Activated CD8-positive, alpha-beta T cell treated with anti-CD3 and anti-CD28 coated beads for 36 hours (primary cell): Measurements from ENCODE around the gene KITLG. TPM values are rescaled to one million over a fixed set of nuclear protein-coding genes. Genes with fewer than 3 reads are reported as not detected.

Source experiments
- ATAC-seq: fragments of 200-7000 bp; cut with Tn5 transposase; one replicate; pipeline ENCODE4 v1.10.0; 2021; ENCODE audit warnings: mild to moderate bottlenecking, moderate library complexity
- CTCF ChIA-PET: fragments of 350-600 bp; sonication (Branson Sonifier 250); formaldehyde crosslinking; loops from one replicate; lab custom pipeline; 2021; ENCODE audit warnings: antibody characterized with exemption; lab: Charles Lee
- POLR2A ChIA-PET: fragments of 350-600 bp; sonication (Branson Sonifier 250); formaldehyde crosslinking; loops from one replicate; lab custom pipeline; 2021; ENCODE audit warnings: antibody characterized with exemption; lab: Charles Lee
- DNase-seq: peaks from one replicate; pipeline ENCODE4 v3.0.0-alpha.2; 2020
- H3K27ac Mint-ChIP-seq: one replicate; pipeline ENCODE4 v1.8.0; 2021; ENCODE audit warnings: mild to moderate bottlenecking, mixed read lengths
- H3K27me3 Mint-ChIP-seq: one replicate; pipeline ENCODE4 v1.8.0; 2021; ENCODE audit warnings: mixed read lengths
- H3K36me3 Mint-ChIP-seq: one replicate; pipeline ENCODE4 v1.8.0; 2021; ENCODE audit warnings: low read depth, mixed read lengths
- H3K4me1 Mint-ChIP-seq: one replicate; pipeline ENCODE4 v1.8.0; 2021; ENCODE audit warnings: low read depth, mixed read lengths
- H3K4me3 Mint-ChIP-seq: one replicate; pipeline ENCODE4 v1.8.0; 2021; ENCODE audit warnings: mild to moderate bottlenecking, moderate library complexity, mixed read lengths
- H3K9me3 Mint-ChIP-seq: one replicate; pipeline ENCODE4 v1.8.0; 2021; ENCODE audit warnings: mixed read lengths
- CTCF ChIP-seq: fragments of 200-600 bp; IDR thresholded peaks from one replicate; pipeline ENCODE4 v1.8.0; 2022; ENCODE audit warnings: antibody characterized with exemption, mild to moderate bottlenecking
- intact Hi-C: fragments of 100-400 bp; cut with micrococcal nuclease; formaldehyde crosslinking; loops from one replicate; pipeline ENCODE4 v1.10.0; 2022
- total RNA-seq, 2 experiments: library from RNA; stranded (reverse); gene quantifications; one replicate each; pipeline ENCODE4 v1.2.3, GENCODE V29; 2021

The KITLG gene
- total RNA-seq, 2 experiments from 2014 or later, result not detected

GRCh38 chr12:88458327-88458726 is 121.9 kb downstream of the KITLG start:
- H3K4me3 Mint-ChIP-seq, result no peak overlapping the region
- intact Hi-C loops, result no loop called here
- DNase-seq (no peak), ATAC-seq (no peak)
- TF ChIP-seq CTCF, result no peak
- ChIA-PET CTCF (no interaction called here), POLR2A (no interaction called here)
- H3K4me1 Mint-ChIP-seq, result no peaks in the 10 kb centered on the region
- no peaks in the 10 kb centered on the region for H3K9me3 Mint-ChIP-seq
- no peak overlapping the region for H3K27ac Mint-ChIP-seq
- H3K27me3 Mint-ChIP-seq, result no peaks in the 10 kb centered on the region
- no peaks in the 10 kb centered on the region for H3K36me3 Mint-ChIP-seq

- CTCF ChIA-PET, result no interaction called here
- H3K36me3 Mint-ChIP-seq, result no peaks in the 10 kb centered on the region
- no peaks in the 10 kb centered on the region for H3K9me3 Mint-ChIP-seq
- no peaks in the 10 kb centered on the region for H3K27me3 Mint-ChIP-seq
- intact Hi-C loops, result no loop called here
- H3K4me1 Mint-ChIP-seq, result no peaks in the 10 kb centered on the region
- no peak overlapping the region for H3K27ac Mint-ChIP-seq
- no peak for TF ChIP-seq CTCF
- no peak overlapping the region for H3K4me3 Mint-ChIP-seq
- ATAC-seq, result no peak
- no peak for DNase-seq
- POLR2A ChIA-PET, result no interaction called here
Observed at GRCh38 chr12:88453323-88453722, 126.9 kb downstream of the KITLG start.

GRCh38 chr12:88451205-88451604 is 129.1 kb downstream of the KITLG start:
- H3K27me3 Mint-ChIP-seq, result no peaks in the 10 kb centered on the region
- no peaks in the 10 kb centered on the region for H3K9me3 Mint-ChIP-seq
- H3K27ac Mint-ChIP-seq, result no peak overlapping the region
- CTCF ChIA-PET, result no interaction called here
- no peak for TF ChIP-seq CTCF
- no peak for ATAC-seq
- H3K4me3 Mint-ChIP-seq, result no peak overlapping the region
- DNase-seq, result no peak
- intact Hi-C loops, result no loop called here
- no peaks in the 10 kb centered on the region for H3K36me3 Mint-ChIP-seq
- POLR2A ChIA-PET, result no interaction called here
- no peaks in the 10 kb centered on the region for H3K4me1 Mint-ChIP-seq

GRCh38 chr12:88450136-88450535 is 130.1 kb downstream of the KITLG start:
- ChIA-PET CTCF (no interaction called here), POLR2A (no interaction called here)
- Mint-ChIP-seq H3K27me3 (no peaks in the 10 kb centered on the region), H3K27ac (no peak overlapping the region), H3K9me3 (no peaks in the 10 kb centered on the region), H3K36me3 (no peaks in the 10 kb centered on the region), H3K4me3 (no peak overlapping the region), H3K4me1 (no peaks in the 10 kb centered on the region)
- intact Hi-C loops, result no loop called here
- DNase-seq (no peak), ATAC-seq (no peak)
- TF ChIP-seq CTCF, result no peak

- no peaks in the 10 kb centered on the region for H3K27me3 Mint-ChIP-seq
- POLR2A ChIA-PET, result no interaction called here
- no peak for DNase-seq
Observed at GRCh38 chr12:88448337-88448915, 131.8 kb downstream of the KITLG start.

More at GRCh38 chr12:88448337-88448915, 131.8 kb downstream of the KITLG start:
- no peaks in the 10 kb centered on the region for H3K9me3 Mint-ChIP-seq
- H3K36me3 Mint-ChIP-seq, result no peaks in the 10 kb centered on the region
- intact Hi-C loops, result no loop called here
- ATAC-seq, result no peak
- no peak overlapping the region for H3K27ac Mint-ChIP-seq
- no peak for TF ChIP-seq CTCF
- no peaks in the 10 kb centered on the region for H3K4me1 Mint-ChIP-seq
- CTCF ChIA-PET, result no interaction called here
- no peak overlapping the region for H3K4me3 Mint-ChIP-seq
